NK-92 (cell line): Measurements from ENCODE around the gene RIPPLY3.
"Not testable (repeated sequence)": the region's sequence is repeated elsewhere in the genome, so short reads cannot be mapped to it uniquely, and the experiment has no call there.

Experiments
- DNase-seq: peaks from one replicate; lab custom pipeline; 2025; ENCODE audit not compliant: unreplicated experiment; lab: John Stamatoyannopoulos, UW

RIPPLY3 gene

DNA sequence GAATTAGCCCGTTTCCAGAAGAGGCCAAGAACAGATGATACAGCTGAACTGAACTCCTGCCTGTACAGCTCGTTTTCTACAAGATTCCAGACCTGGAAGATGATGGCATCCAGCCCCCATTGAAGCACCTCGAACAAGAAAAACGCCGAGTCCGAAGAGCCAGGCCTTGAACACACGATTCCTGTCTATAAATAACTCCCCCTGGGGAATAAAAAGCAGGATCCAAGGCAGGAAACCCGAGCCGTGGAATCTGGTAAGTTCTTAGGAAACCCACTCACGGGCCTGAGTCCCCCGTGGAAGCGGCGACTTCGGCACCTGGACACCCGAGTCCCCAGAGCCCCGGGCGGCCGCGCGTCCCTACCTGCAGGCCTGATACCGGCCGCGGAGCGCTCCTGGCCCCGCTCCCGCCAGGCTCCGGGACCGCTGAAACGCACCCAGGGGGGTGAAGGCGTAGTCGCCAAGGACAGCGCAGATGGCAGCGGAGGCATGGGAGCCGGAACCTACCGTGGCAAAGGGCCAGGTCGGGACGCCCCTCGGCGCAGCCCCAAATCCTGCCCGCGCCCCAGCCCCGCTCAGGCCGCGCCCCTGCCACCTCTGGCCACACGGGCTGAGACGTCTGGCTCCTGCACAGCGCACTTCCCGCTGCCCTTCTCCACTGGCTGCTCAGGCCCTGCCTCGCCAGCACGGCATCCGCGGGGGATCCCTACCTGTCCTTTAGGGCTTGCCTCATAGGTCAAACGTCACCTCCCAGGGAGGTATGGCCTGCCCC is 26.0 kb upstream of the RIPPLY3 start:
- DNase-seq = no peak

DNA sequence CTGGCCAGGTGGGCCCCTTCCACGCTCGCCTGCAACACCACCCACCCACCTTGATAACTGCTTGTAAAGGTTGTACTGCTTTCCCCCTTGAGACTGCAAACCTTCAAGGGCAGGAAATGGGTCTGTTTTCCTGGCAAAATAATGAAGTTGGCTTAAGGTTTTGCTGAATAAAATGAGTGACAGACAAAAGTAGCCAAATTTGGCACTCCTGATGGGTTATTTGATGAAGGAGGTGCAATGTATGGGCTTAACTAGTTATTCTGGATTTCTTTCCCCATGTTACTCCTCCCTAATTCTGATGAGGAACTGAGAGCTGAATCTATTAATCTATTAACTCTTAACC is 25.5 kb upstream of the RIPPLY3 start:
- no peak for DNase-seq

DNA sequence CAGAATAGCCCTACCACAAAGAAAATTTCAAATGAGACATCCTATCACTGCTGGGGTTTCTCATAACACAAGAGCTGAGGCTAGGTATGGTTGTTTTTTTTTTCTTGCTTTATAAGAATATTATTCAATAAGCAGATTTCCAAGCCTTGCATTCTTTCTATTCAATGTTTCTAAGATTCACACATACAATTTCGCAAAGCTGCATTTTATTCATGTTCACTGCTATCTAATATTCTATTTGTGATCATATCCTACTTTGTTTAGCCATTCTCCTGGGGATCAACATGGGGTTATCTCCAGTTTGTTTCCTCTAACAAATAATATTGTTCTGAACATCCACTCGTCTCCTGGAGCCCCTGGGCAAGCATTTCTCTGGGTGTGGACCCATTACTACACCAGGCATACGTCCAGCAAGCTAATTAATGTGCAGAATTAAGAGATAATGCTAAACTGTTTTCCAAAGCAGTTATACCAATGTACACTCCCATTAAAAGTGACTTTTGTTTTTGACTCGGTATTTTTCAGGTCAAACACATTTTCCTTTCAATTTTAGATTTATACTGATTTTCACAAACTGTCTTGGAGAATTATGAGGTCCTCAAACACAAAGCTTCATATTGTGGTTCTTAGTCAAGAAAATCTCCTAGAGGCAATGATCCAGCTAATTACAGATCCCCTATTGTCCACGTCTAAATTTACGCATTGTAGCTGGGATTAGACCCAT is 24.4 kb upstream of the RIPPLY3 start:
- DNase-seq = no peak

DNA sequence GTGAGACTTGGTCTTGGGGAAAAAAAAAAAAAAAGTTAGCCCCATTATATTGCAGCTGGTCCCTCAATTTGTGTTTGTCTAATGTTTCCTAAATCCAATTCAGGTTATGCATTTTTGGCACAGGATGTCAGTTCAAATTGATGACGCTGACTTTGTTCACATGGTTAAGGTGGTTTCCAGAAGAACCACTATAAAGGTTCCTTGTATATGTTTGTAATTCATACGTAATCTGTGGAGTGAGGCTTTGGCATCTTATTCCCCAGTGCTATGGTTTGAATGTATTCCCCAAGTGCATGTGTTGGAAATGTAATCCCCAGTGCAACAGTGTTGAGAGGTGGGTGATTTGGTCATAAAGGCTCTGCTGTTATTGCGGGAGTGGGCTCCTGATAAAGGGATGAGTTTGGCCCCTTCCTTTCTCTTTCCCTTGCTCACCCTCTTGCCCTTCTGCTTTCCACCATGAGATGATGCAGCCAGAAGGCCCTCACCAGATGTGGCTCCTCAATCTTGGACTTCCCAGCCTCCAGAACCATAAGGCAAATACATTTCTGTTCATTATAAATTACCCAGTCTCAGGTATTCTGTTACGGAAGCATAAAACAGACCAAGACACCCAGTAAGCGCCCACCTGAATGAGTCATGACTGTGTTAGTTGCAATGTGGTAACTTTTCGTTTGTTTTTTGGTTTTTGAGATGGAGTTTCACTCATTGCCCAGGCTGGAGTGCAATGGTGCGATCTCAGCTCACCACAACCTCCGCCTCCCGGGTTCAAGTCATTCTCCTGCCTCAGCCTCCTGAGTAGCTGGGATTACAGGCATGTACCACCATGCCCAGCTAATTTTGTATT is 20.5 kb upstream of the RIPPLY3 start:
- DNase-seq = no peak

DNA sequence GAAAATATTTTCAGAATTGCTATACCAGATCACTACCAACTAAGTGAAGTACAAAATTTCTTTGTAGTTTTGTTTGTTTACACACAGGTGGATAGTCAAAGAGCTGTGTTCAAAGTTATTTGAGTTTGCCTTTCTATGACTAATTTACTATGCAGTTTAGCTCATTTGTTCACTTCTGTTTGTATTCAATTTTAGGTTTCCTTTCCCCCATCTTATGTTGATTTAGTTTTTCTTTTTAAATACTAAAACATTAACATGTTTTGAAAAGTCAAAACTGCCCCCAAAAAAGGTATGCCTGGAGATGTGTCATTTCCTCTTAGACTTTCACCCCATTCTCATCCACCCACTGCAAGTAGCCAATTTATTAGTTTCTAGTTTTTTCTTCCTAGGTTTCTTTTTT is 18.7 kb upstream of the RIPPLY3 start:
- no peak for DNase-seq

DNA sequence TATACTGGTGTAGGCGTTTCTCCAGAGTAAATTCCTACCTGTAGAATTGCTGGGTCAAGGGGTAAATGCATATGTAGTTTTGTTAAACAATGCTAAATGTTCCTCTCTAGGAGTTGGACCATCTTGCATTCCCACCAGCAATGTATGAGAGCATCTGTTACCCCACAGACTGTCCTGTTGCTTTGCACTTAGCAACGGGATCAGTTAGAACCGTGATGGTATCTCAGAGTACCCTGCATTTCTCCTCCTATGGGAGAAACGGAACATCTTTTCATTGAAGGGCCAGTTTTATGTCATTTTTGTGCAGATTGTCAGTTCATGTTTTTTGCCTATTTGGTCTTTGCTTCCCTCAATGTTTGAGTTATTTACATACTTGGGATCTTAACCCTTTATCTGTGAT is 18.0 kb upstream of the RIPPLY3 start:
- DNase-seq = no peak

DNA sequence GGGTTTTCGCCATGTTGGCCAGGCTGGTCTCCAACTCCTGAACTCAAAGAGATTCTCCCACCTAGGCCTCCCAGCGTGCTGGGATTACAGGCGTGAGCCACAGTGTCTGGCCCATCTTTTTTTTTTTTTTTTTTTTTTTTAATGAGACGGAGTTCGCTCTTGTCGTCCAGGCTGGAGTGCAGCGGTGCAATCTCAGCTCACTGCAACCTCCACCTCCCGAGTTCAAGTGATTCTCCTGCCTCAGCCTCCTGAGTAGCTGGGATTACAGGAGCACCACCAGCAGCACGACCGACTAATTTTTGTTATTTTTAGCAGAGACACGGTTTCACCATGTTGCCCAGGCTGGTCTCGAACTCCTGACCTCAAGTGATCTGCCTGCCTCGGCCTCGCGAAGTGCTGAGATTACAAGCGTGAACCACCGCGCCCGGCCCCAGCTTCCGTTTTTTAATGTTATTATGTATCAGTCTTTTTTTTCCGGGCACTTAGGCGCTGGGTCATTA is 17.3 kb upstream of the RIPPLY3 start:
- DNase-seq = not testable (repeated sequence)

DNA sequence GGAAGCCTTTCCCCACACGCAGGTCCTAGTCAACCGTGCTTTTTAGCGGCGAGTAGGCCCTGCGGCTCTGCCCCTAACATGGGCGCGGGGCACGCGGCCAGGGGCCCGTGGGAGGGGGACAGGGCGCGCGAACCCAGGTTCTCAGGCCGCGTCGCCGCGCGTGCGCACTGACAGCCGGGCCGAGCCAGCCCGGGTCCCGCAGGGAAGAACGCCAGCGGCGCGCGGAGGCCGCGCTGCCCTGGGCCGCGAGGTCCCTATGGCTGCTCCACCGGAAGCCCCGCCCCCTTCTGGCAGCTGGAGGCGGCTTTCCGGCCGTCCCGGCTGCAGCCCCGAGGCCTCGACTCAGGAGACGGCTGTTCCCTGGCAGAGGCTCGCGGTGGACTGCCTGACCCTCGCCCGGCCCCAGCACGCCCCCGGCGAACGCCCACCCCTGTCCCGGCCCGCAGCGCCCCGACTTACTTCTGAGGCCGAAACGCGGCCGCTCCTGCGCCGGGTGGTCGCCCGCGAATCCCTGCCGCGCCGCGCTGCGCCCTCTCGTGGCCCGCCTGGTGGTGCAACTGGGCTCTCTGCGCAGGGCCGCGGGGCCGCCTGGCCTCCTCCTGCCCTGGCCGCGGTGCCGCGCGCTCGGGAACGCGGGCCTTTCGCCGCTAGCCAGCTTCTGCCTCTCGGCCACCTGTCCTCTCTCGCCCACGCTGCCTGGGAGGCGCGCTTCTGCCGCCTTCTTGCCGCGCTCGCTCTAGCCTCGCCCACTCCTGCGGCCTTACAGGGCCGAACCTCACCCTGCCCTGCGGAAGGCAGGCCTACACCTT is 16.6 kb upstream of the RIPPLY3 start:
- no peak for DNase-seq

DNA sequence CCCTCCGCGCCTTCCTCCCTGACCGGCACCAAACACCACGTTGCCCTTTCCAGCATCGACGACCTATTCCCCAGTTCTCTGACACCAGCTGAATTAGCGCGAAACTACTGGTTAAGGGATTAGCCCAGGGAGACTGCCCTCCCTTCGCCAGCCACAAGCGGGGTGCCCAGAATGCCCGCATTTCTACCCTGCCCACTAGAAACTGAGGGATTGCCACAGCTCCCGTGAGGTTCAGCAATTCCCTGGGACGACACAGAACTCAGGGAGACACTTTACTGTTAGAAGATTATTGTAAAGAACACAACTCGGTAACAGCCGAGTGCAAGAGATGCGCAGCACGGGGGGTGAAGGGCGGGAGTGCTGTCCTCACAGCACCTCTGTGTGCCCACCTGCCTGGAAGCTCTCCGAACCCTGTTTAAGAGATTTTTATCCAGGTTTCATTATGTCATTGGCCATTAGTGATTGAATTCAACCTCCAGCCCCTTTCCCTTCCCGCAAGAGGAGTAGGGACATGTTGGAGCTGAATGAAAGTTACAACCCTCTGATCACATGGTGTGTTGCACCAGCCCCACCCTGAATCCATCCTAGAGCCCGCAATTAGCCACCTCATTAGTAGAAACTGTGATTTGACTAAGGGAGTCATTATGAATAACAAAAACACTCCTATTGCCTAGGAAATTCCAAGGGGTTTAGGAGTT is 15.8 kb upstream of the RIPPLY3 start:
- DNase-seq = no peak

DNA sequence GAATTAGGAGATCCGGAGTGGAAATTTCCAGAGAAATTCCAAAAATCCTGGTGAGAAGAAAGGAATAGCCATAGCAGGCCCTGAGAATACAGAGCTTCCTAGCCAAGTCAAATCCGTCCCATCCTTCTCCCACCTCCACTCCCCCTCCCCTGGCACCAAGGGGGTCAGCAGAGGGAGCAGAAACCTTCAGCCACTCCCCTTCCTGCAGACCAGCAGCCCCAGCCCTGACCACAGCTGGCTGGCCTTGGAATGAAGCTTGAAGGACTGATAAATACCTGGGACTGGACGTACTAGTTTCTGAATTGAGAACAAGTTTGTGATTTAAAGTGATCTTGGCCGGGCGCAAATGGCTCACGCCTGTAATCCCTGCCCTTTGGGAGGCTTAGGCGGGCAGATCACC is 13.8 kb upstream of the RIPPLY3 start:
- no peak for DNase-seq

DNA sequence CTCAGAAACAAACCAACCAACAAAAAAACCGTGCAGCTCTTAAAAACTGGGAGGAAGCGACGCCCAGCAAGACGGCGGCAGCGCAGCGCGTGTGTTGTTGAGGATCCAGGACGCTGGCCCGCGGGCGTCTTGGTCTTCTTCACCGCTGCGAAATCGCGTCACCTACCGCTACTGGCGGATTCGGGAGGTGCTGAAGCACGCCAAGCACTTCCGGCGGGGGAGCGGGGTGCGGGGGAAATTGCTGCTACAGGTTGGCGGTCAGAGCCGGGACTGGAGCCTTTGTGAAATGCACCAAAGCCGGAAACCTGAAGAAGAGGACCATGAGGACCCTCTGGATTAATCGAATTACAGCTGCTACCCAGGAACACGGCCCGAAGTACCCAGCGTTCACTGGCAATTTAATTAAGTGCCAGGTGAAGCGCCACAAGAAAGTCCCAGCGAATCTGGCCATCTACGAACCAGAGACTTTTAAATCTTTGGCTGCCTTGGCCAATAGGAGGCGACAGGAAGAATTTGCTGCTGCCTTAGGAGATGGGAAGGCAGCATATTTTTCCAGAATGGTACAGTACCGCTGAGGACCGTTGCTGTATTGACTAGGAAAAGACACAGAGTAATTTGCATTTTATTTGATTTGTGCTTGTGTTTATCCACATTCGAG is 11.9 kb upstream of the RIPPLY3 start:
- no peak for DNase-seq

DNA sequence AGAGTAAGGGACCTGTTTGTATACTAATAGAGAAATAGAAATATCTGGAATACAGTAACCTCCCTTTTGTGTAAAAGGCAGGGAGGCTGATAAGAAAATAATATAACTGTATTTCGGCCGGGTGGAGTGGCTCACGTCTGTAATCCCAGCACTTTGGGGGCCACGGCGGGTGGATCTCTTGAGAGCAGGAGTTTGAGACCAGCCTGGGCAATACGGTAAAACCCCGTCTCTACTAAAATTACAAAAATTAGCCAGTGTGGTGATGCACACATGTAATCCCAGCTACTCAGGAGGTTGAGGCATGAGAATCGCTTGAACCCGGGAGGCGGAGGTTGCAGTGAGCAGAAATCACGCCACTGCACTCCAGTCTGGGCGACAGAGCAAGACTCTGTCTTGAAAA is 11.2 kb upstream of the RIPPLY3 start:
- DNase-seq = not testable (repeated sequence)

DNA sequence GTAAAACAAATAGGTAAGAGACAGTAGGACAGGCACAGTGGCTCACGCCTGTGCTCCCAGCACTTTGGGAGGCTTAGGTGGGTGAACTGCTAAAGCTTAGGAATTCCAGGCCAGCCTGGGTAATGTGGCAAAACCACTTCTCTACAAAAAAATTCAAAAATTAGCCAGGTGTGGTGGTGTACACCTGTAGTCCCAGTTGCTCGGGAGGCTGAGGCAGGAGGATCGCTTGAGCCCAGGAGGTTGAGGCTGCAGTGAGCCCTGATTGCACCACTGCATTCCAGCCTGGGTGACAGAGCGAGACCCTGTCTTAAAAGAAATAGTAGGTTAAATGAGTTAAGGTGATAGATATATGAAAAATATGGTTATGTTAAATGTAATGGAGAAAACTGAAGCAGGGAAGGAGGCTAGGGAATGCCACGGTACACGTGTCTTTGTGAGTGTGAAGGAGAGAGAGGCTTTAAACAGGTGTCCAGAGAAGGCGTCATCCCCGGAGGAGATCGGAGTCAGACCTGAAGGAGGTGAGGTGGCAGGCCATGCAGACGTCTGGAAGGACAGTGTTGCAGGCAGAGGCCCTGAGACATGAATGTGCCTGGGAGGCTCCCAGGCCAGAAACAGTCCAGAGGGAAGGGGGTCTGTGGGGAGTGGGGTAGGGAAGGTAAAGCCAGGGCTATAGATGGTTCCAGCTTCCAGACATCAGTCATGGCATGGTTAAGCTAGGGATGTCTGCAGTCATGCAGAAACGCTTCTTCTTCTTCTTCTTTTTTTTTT is 7.2 kb upstream of the RIPPLY3 start:
- no peak for DNase-seq

DNA sequence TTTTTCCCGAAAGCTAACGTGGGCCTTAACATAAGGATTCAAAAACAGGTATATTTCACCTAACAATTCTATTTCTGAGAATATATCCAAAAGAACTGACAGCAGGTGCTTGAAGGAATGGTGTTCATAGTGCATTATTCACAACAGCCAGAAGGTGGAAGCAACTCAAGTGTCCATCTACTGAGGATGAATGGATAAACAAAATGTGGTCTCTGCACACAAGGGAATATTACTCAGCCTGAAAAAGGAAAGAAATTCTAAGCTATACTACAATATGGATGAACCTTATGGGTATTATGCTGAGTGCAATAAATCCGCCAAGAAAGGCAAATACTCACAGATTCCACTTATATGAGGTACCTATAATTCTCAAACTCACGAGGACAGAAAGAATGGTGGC is 6.1 kb upstream of the RIPPLY3 start:
- DNase-seq = no peak

DNA sequence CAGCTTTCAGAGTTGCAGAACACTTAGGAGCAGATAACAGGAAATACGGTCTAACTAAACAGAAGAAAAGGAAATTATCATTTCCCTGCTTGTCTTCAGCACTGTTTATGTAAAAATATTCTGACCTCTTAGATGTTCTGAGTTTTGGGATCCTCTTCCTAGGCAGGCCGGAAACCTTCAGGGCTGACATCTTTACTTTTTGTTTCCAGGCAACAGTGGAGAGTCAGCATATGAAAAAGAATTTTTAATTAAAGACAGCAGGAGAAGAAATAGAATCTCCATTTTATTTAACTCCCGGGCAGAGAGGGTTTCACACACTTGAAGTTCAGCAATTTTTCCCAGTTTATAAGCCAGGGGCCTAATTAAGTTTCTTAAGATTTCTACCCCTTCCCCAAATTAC is 5.1 kb upstream of the RIPPLY3 start:
- DNase-seq = no peak

DNA sequence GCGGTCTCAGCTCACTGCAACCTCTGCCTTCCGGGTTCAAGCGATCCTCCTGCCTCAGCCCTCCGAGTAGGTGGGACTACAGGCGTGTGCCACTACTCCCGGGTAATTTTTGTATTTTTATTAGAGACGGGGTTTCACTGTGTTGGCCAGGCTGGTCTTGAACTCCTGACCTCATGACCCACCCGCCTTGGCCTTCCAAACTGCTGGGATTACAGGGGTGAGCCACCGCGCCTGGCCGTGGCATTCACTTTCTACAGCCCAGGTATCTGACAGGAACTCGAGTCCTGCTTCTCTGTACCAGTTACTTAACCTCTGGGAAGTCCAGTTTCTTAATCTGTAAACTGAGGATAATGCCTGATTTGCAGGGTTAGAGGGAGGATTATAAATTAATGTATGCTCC is 3.7 kb upstream of the RIPPLY3 start:
- not testable (repeated sequence) for DNase-seq

DNA sequence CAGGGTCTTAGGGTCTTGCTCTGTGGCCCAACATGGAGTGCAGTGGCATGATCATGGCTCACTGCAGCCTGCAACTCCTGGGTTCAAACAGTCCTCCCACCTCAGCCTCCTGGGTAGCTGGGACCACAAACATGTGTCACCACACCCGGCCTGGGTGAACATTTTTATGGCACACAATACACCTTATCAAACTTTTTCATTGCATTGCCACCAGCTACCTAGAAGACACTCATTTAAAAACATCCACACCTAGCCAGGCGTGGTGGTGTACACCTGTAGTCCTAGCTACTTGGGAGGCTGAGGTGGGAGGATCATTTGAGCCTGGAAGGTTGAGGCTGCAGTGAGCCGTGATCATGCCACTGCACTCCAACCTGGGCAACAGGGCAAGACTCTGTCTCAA is 2.6 kb upstream of the RIPPLY3 start:
- DNase-seq = not testable (repeated sequence)

DNA sequence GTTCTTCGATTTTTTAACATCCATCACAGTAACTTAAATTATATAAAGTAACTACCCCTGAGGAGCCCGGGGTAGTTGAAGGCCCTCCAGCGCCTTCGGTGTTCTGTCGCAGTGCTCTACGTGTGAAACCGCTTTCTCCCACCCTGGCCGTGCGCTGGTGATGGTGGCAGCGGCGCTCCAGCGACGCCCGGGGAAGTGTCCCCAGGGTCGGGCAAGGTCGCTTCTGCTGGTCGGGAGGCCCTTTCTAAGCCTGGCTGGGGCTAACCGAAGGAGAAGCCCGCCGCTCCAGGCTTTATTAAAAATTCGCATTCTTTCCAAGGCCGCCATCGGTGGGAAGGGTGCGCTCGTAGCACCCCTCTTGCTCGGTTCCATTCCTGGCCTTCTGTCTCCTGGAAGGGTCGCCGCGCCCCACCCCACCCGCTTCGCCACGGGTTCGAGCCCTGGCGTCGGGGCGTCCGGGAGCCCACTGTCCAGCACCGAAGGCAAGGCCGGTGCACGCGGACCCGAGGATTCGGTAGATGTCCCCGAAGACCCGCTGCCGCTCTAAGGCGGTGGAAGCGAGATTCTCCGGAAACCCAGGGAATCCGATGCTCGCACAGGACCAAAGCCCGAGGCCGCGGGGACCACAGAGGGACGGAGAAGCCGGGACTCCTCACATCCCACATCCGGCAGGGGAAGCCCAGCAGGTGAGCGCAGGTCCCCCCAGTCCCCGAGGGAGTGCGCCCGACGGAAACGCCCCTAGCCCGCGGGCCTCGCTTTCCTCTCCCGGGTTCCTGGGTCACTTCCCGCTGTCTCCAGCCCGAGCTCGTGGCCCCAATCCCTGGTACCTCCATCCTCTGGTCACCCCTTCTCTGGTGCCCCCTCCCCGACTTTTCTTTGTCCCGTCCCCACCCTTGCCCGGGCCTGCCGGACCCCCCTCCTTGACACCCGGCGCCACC is 685 bp upstream of the RIPPLY3 start:
- no peak for DNase-seq
